Progenitor cell of endocrine pancreas (in vitro differentiated cells): ENCODE results near the gene TXNDC11. TPM values are rescaled to one million over a fixed set of nuclear protein-coding genes. Genes with fewer than 3 reads are reported as not detected.

Experiments
- DNase-seq: peaks from one replicate; pipeline ENCODE4 v3.0.0; 2021; ENCODE audit warnings: low spot score; ENCODE audit not compliant: unreplicated experiment
- H3K27ac Mint-ChIP-seq: 2 replicates; pipeline ENCODE4 v1.8.0; 2021; ENCODE audit warnings: mild to moderate bottlenecking, moderate library complexity, mixed read lengths
- H3K27me3 Mint-ChIP-seq: 2 replicates; pipeline ENCODE4 v1.8.0; 2021; ENCODE audit warnings: mixed read lengths
- H3K36me3 Mint-ChIP-seq: 2 replicates; pipeline ENCODE4 v1.8.0; 2022; ENCODE audit warnings: mixed read lengths; ENCODE audit not compliant: insufficient read depth
- H3K4me1 Mint-ChIP-seq: 2 replicates; pipeline ENCODE4 v1.8.0; 2021; ENCODE audit warnings: low read depth, mixed read lengths
- H3K4me3 Mint-ChIP-seq: 2 replicates; pipeline ENCODE4 v1.8.0; 2021; ENCODE audit warnings: low read depth, mild to moderate bottlenecking, moderate library complexity, mixed read lengths
- H3K9me3 Mint-ChIP-seq: 2 replicates; pipeline ENCODE4 v1.8.0; 2021; ENCODE audit warnings: low read depth, mixed read lengths
- total RNA-seq: library from RNA; stranded (reverse); gene quantifications from 2 replicates; pipeline ENCODE4 v1.2.1, GENCODE V29; 2021
- TF ChIP-seq, protein P1 (sequence below): fragments of 200-600 bp; sonication (generic); IDR thresholded peaks from one replicate; pipeline ENCODE4 v1.5.0; 2021; ENCODE audit warnings: antibody characterized with exemption, mild to moderate bottlenecking; ENCODE audit not compliant: unreplicated experiment

Gene TXNDC11
- total RNA-seq, 1 donor from 2014 or later = 30.8 TPM

DNA sequence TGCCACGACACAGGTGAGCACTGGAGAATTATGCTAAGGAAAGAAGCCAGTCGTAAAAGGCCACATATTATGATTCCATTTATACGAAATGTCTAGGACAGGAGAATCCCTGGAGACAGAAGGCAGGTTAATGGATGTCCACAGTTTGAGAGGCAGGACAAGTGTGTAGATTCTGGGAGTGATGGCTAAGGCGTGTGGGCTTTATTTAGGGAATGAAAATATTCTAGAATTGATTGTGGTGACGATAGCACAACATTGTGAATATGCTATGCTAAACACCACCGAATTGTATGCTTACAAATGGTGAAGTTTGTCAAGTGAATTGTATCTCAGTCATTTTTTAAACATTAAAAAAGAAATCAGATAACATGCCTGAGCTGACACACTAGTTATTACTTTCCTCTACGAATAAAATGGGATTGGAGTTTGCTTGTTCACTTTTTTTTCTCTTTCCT is 5.3 kb upstream of the TXNDC11 start:
- peaks cover 13% of the 10 kb centered on the region for H3K36me3 Mint-ChIP-seq
- H3K27ac Mint-ChIP-seq = peak overlapping the region; percentile 95
- TF ChIP-seq, protein P1, sequence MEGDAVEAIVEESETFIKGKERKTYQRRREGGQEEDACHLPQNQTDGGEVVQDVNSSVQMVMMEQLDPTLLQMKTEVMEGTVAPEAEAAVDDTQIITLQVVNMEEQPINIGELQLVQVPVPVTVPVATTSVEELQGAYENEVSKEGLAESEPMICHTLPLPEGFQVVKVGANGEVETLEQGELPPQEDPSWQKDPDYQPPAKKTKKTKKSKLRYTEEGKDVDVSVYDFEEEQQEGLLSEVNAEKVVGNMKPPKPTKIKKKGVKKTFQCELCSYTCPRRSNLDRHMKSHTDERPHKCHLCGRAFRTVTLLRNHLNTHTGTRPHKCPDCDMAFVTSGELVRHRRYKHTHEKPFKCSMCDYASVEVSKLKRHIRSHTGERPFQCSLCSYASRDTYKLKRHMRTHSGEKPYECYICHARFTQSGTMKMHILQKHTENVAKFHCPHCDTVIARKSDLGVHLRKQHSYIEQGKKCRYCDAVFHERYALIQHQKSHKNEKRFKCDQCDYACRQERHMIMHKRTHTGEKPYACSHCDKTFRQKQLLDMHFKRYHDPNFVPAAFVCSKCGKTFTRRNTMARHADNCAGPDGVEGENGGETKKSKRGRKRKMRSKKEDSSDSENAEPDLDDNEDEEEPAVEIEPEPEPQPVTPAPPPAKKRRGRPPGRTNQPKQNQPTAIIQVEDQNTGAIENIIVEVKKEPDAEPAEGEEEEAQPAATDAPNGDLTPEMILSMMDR = no peak
- H3K27me3 Mint-ChIP-seq = no peaks in the 10 kb centered on the region
- no peak for DNase-seq
- H3K4me3 Mint-ChIP-seq = peak overlapping the region; percentile 48
- H3K4me1 Mint-ChIP-seq = peaks cover 14% of the 10 kb centered on the region
- H3K9me3 Mint-ChIP-seq = no peaks in the 10 kb centered on the region

DNA sequence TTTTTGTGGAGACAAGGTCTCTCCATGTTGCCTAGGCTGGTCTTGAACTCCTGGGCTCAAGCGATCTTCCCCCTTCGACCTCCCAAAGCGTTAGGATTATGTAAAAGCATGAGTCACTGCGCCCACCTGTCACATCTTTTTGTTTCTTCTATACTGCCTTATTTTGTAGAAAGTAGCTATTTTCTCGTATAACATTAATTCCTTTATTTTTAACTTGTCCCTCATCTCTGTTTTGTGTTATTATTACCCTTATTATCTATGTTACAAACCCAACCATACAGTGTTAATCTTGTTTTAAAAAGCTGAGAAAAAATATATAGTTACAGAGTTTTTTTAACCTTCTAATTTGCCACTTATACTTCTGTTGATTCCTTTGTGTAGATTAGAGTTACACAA is 1.4 kb upstream of the TXNDC11 start:
- Mint-ChIP-seq H3K36me3 (peaks cover 2% of the 10 kb centered on the region), H3K4me1 (peaks cover 32% of the 10 kb centered on the region), H3K27ac (peak overlapping the region; percentile 73), H3K9me3 (no peaks in the 10 kb centered on the region), H3K27me3 (no peaks in the 10 kb centered on the region), H3K4me3 (peak overlapping the region; percentile 30)
- TF ChIP-seq, protein P1 = no peak
- DNase-seq = no peak

DNA sequence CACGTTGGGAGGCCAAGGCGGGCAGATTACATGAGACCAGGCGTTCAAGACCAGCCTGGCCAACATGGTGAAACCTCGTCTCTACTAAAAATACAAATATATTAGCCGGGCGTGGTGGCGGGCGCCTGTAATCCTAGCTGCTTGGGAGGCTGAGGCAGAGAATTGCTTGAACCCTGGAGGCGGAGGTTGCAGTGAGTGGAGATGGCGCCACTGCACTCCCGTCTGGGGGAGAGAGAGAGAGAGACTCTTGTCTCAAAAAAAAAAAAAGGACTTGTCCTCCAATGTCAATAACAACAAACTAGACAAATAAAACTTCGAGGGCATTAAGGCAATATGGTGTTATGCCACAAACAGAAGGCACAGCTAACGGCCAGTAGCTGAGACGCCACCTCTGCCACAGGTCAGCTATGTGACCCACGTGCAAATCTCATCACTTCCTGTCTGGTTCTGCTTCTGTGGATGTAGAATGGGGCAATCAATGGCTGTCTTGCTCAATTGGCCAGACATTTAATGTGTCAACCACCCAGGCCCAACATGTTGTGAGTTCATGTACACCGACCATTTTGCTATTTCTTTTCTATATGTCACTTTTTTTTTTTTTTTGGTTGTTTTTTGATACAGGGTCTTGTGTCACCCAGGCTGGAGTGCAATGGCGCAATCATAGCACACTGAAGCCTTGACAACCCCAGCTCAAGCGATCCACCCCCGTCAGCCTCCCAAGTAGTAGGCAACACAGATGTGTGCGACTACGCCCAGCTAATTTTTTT is 834 bp upstream of the TXNDC11 start:
- TF ChIP-seq, protein P1 = no peak
- DNase-seq = no peak
- Mint-ChIP-seq H3K36me3 (peaks cover 1% of the 10 kb centered on the region), H3K27me3 (no peaks in the 10 kb centered on the region), H3K4me1 (peaks cover 29% of the 10 kb centered on the region), H3K27ac (peak overlapping the region; percentile 96), H3K4me3 (peak overlapping the region; percentile 79), H3K9me3 (no peaks in the 10 kb centered on the region)

DNA sequence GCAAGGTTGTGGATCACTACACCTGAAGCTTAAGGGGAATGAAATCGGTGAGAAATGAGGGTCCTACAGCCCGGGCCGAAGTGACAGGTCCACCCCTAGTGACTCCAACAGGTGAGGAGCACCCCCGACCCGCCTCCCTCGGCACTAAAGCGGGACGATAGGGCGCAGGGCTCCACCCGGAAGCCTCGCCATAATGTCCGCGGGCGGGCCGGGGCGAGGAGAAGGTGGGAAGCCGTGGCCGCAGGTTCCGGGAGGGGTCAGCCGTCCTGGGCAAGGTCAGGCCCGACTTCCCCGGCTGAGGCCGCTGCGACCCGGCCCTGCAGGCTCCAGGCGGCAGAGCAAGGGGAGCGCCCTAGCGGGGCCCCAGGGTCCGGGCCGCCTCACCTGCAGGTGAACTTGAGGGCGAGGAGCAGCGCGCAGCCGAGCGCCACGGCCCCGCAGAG is 543 bp downstream of the TXNDC11 start:
- Mint-ChIP-seq H3K4me1 (peaks cover 26% of the 10 kb centered on the region), H3K4me3 (peak overlapping the region; percentile 92), H3K27me3 (no peaks in the 10 kb centered on the region), H3K9me3 (no peaks in the 10 kb centered on the region), H3K27ac (peak overlapping the region; percentile 98), H3K36me3 (peaks cover 3% of the 10 kb centered on the region)
- no peak for DNase-seq
- TF ChIP-seq, protein P1 = peak; percentile 23

DNA sequence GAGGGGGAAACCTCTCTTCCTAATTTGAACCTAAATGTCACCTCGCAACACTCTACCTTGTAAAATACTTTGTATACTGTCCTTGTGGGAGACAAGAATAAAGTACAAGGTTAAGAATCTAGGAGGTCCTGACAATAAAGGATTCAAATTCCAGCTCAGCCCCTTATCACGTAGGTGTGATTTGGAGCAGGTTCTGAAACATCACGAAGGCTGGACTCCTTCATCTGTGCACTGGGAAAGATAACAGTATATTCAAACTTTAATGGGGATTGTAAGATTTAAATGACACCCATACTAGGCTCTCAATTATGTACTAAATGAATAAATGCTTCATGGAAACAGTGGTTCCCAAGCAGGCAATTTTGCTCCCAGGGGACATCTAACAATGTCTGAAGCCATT is 2.1 kb downstream of the TXNDC11 start:
- Mint-ChIP-seq H3K27me3 (no peaks in the 10 kb centered on the region), H3K9me3 (no peaks in the 10 kb centered on the region), H3K27ac (peak overlapping the region; percentile 73), H3K4me3 (peak overlapping the region; percentile 92), H3K36me3 (peaks cover 6% of the 10 kb centered on the region), H3K4me1 (peaks cover 41% of the 10 kb centered on the region)
- TF ChIP-seq, protein P1 = no peak
- no peak for DNase-seq
